ENCODE measurements around the gene TANC1. TPM values are rescaled to one million over a fixed set of nuclear protein-coding genes. Genes with fewer than 3 reads are reported as not detected.

Gene TANC1
- total RNA-seq, 4 donors from 2014 or later = 27.1 to 57.4 (median 55.1) TPM

- peaks cover 0 to 15% (median 0%) of the 10 kb centered on the region in 4 donors for H3K4me1 ChIP-seq
These were observed 146.4 kb downstream of the TANC1 start for GRCh38 chr2:159114835-159115234.

GRCh38 chr2:159116922-159117321 lies 148.5 kb downstream of the TANC1 start:
- no peaks in the 10 kb centered on the region for H3K9me3 ChIP-seq
- peaks cover 0 to 15% (median 0%) of the 10 kb centered on the region in 4 donors for H3K4me1 ChIP-seq
- H3K27ac ChIP-seq = no peak overlapping the region
- no peak for DNase-seq
- no peaks in the 10 kb centered on the region for H3K36me3 ChIP-seq
- no peak for TF ChIP-seq CTCF (IDR thresholded peaks at IDR 0.05)
- no peak for TF ChIP-seq POLR2A (IDR thresholded peaks at IDR 0.05)
- H3K27me3 ChIP-seq = no peaks in the 10 kb centered on the region
- no peak overlapping the region for H3K4me3 ChIP-seq

More at GRCh38 chr2:159114835-159115234, 146.4 kb downstream of the TANC1 start:
- Histone ChIP-seq H3K27ac (no peak overlapping the region), H3K36me3 (no peaks in the 10 kb centered on the region), H3K9me3 (no peaks in the 10 kb centered on the region), H3K4me3 (no peak overlapping the region), H3K27me3 (no peaks in the 10 kb centered on the region)
- DNase-seq = no peak
- TF ChIP-seq POLR2A (IDR thresholded peaks at IDR 0.05) = no peak
- TF ChIP-seq CTCF (IDR thresholded peaks at IDR 0.05) = no peak

- no peak overlapping the region for H3K27ac ChIP-seq
- no peak overlapping the region for H3K4me3 ChIP-seq
- no peaks in the 10 kb centered on the region for H3K9me3 ChIP-seq
- TF ChIP-seq POLR2A (IDR thresholded peaks at IDR 0.05) (no peak), CTCF (IDR thresholded peaks at IDR 0.05) (no peak)
- H3K4me1 ChIP-seq = peaks cover 0 to 15% (median 0%) of the 10 kb centered on the region in 4 donors
- H3K27me3 ChIP-seq = no peaks in the 10 kb centered on the region
- DNase-seq = no peak
- no peaks in the 10 kb centered on the region for H3K36me3 ChIP-seq
These were observed 149.2 kb downstream of the TANC1 start for GRCh38 chr2:159117658-159118057.

- no peaks in the 10 kb centered on the region for H3K27me3 ChIP-seq
- TF ChIP-seq CTCF (IDR thresholded peaks at IDR 0.05) (peak; percentile 44 to 95 (median 89)), POLR2A (IDR thresholded peaks at IDR 0.05) (no peak)
- H3K27ac ChIP-seq = peak overlapping the region in 1 of 4 donors; percentile 9
- H3K36me3 ChIP-seq = no peaks in the 10 kb centered on the region
- peaks cover 0 to 19% (median 0%) of the 10 kb centered on the region in 4 donors for H3K4me1 ChIP-seq
- no peaks in the 10 kb centered on the region for H3K9me3 ChIP-seq
- H3K4me3 ChIP-seq = no peak overlapping the region
- DNase-seq = peak; percentile 80 to 93 (median 88)
These were observed 149.8 kb downstream of the TANC1 start for GRCh38 chr2:159118115-159118858.

GRCh38 chr2:159118859-159119500 lies 150.5 kb downstream of the TANC1 start:
- no peaks in the 10 kb centered on the region for H3K27me3 ChIP-seq
- peaks cover 0 to 25% (median 5%) of the 10 kb centered on the region in 4 donors for H3K4me1 ChIP-seq
- H3K9me3 ChIP-seq = no peaks in the 10 kb centered on the region
- no peaks in the 10 kb centered on the region for H3K36me3 ChIP-seq
- DNase-seq = no peak
- H3K4me3 ChIP-seq = no peak overlapping the region
- TF ChIP-seq CTCF (IDR thresholded peaks at IDR 0.05) (no peak), POLR2A (IDR thresholded peaks at IDR 0.05) (no peak)
- H3K27ac ChIP-seq = peak overlapping the region in 1 of 4 donors; percentile 9
